ENCODE measurements around the gene NELFCD.
"Not testable (repeated sequence)": the region's sequence is repeated elsewhere in the genome, so short reads cannot be mapped to it uniquely, and the experiment has no call there.

NELFCD gene, protein sequence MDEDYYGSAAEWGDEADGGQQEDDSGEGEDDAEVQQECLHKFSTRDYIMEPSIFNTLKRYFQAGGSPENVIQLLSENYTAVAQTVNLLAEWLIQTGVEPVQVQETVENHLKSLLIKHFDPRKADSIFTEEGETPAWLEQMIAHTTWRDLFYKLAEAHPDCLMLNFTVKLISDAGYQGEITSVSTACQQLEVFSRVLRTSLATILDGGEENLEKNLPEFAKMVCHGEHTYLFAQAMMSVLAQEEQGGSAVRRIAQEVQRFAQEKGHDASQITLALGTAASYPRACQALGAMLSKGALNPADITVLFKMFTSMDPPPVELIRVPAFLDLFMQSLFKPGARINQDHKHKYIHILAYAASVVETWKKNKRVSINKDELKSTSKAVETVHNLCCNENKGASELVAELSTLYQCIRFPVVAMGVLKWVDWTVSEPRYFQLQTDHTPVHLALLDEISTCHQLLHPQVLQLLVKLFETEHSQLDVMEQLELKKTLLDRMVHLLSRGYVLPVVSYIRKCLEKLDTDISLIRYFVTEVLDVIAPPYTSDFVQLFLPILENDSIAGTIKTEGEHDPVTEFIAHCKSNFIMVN

GRCh38 chr20:58980711-58981627 lies at the start of gene NELFCD:
Gene NELFCD (plus strand): TSS chr20:58981256. CDS start chr20:58981310, 54 bp downstream.
- DNase-seq, result peak; percentile 15

DNA sequence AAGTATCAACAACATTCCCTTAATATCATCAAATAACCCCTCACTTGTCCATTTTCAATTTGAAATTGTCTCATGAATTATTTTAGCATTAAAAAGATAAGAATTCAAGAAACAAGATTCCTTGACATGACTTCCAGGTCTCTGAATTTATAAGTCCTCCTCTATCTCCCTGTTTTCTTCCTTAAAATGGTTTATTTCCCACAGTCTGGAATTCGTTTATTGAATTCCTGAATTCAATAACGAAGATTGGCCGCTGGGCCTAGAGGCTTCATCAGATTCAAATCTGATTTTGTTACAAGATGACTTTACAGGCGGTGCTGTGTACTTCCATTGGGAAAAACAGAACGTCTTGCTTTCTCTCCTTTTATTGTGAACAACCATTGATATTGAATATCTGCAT lies 48.9 kb upstream of the NELFCD start:
- no peak for DNase-seq

DNA sequence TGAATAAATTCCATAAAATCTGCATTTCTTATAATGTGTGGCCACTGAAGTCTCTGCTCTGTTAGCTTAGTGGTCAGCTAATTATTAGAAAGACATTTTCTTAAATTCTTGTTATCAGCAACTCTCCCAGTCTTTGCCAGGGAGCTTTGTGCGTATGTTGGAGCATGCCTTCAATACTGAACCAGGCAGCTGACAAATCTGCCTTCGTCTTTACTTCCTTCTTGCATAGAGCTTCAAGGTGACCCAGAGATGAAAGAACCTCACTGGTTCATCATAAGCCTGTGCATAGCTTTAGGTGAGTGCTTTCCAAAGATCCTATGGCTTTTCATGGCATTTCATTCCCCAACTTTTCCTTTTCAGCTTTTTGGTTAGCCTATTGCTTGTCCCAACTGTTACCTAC lies 43.0 kb upstream of the NELFCD start:
- DNase-seq, result no peak

DNA sequence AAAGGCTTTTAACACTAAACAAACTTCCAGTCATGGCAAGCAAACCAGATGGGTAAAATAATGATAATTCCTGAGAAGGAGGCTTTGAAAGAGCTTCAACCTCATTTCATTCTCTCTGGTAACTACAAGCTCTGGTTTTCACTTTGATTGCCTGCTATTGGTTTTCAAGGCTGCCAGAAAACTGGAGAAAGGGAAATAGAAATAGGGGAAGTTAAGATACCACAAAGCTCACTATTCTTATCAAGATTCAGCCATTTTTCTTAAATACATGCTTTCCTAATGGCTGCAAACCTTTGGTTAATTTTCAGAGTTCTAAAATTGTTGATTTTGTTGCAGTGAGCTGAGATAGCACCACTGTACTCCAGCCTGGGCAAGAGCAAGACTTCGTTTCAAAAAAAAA lies 42.5 kb upstream of the NELFCD start:
- DNase-seq, result no peak

GRCh38 chr20:58941471-58941870 lies 39.6 kb upstream of the NELFCD start:
- no peak for DNase-seq

DNA sequence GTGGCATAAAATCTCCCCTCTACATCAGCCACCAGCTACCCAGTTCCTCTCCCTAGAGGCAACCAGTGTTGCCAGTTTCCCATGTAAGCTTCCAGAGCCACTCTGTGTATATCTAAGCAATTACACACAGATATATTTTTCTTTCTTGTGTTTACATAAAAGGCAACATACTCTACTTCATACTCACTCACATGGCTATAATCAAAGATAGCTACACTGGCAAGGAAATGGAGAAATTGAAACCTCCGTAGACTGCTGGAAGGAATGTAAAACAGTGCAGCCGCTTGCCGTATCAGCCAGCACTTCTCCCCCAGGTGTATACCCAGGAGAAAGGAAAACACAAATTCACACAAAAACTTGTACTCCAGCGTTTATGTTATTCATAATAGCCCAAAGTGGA lies 38.5 kb upstream of the NELFCD start:
- DNase-seq, result no peak

DNA sequence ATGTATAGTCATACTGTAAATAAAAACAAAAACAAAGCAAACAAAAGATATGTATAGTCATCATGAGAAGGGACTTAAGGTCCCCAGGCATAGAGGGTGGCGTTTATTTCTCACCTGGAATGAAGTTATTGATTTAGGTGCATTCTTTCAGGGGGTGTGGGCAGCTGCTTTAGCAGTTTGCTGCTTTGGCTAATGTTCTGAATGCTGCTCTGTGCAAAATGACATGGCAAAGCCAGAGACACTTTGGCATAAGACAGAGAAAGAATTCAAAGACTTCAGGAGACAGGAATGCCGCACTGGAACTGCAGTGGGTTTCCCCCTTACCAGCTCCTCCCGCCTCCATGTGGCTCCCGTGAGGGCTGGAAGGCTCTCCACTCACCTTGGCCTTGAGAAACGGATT lies 36.4 kb upstream of the NELFCD start:
- DNase-seq, result no peak

DNA sequence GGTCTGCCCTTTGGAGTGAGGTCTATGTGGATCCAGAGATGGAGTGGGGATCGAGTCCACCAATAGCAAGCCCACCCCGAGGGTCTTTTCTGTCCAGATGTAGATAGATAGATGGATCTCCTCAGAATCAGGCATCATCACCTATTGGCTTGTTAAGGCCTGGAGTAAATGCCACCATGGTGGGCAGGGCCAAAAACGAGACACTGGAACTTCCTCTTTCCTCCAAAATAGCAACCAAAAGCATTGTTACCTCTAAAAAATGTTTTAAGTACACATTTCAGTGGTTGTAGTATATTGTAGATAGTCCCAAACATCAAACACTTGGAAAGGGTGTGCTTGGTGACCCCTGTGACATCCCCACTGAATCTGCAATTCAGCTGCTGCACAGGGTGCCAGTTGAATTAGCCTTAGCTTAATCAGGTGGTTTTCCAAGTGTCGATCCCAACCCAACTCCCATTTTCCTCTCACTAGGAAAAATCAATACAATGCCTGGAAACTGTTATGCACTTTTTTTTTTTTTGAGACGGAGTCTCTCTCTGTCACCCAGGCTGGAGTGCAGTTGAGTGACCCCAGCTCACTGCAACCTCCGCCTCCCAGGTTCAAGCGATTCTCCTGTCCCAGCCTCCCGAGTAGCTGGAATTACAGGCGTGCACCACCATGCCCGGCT lies 35.0 kb upstream of the NELFCD start:
- DNase-seq, result no peak

DNA sequence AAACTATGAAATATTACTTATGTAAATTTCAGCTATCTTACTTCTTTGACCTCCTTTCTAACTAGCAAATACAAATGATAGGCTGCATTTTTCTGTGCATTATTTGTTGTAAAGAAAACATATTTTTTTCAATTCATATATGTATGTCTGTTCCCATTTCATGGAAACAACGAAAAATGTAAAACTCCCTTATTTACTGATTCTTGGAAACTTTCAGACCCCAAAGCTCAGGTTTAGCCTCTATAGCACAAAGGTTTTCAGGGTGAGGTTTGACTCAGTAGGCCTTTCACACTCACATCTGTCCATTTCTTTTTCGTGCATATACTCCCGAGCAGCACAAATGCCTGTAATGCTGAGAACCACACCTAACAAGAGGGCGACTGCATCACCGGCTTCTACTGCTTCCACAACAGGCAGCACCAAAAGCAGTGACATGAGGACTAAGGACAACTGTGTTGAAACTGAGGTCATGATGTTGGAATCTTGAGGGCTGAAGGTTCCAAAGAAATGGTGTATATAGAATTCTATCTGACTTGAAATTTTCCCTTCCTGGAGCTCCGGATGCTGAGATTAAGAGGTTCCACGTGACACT lies 33.2 kb upstream of the NELFCD start:
- DNase-seq, result not testable (repeated sequence)

- DNase-seq, result no peak
Observed at GRCh38 chr20:58950603-58951002, 30.5 kb upstream of the NELFCD start.

GRCh38 chr20:58953050-58953449 lies 28.0 kb upstream of the NELFCD start:
- no peak for DNase-seq

- DNase-seq, result no peak
Observed at GRCh38 chr20:58956078-58956477, 25.0 kb upstream of the NELFCD start.

- no peak for DNase-seq
Observed at GRCh38 chr20:58959652-58960051, 21.4 kb upstream of the NELFCD start.

- no peak for DNase-seq
Observed at GRCh38 chr20:58963060-58963584, 17.9 kb upstream of the NELFCD start.

DNA sequence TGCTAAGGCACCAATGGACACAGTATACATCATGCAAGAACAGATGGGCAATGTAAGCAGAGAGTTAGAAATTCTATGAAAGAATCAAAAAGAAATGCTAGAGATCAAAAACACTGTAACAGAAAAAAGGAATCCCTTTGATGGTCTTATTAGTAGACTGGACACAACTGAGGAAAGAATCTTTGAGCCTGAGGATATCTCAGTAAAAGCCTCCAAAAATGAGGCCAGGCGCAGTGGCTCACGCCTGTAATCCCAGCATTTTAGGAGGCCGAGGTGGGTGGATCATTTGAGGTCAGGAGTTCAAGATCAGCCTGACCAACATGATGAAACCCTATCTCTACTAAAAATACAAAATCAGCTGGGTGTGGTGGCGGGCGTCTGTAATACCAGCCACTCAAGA lies 17.1 kb upstream of the NELFCD start:
- DNase-seq, result not testable (repeated sequence)

GRCh38 chr20:58965270-58966064 lies 15.6 kb upstream of the NELFCD start:
- DNase-seq, result no peak

GRCh38 chr20:58967652-58968429 lies 13.2 kb upstream of the NELFCD start:
- no peak for DNase-seq

DNA sequence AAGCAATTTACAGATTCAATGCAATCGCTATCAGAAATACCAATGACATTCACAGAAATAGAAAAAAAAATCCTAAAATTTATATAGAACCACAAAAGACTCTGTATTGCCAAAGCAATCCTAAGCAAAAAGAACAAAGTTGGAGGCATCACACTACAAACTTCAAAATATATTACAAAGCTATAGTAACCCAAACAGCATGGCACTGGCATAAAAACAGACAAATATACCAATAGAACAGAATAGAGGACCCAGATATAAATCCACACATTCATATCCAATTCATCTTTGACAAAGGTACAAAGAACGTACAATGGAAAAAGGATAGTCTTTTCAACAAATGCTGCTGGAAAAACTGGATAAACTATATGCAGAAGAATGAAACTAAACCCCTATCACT lies 11.6 kb upstream of the NELFCD start:
- DNase-seq, result no peak

DNA sequence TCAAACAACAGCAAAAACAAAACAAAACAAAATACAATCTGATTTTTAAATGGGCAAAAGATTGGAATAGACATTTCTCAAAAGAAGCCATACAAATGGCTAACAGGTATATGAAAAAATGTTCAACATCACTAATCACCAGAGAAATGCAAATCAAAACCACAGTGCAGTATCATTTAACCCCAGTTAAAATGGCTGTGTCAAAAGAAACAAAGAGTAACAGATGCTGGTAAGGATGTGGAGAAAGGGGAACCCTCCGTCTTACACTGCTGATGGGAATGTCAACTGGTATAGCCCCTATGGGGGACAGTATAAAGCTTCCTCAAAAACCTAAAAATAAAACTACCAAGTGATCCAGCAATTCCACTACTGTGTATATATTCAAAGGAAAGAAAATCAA lies 10.9 kb upstream of the NELFCD start:
- no peak for DNase-seq

- no peak for DNase-seq
Observed at GRCh38 chr20:58971429-58971828, 9.6 kb upstream of the NELFCD start.

DNA sequence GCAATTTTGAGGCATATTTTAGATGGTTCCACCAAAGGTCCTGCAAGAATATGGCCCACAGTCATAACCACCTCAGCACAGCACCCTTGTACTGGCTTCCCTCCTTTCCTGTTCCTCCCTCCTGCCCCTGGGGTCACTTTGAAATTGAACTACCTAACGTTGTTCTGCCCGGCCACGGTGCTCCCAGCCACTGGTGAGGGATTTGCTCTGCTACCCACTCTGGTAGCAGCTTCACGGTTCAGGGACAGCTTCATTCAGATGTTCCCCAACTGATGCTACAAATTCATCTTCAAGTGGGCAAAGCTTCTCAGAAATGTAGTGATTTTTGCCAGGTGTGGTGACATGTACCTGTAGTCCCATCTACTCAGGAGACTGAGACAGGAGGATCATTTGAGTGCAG lies 7.9 kb upstream of the NELFCD start:
- no peak for DNase-seq
